Activated CD8-positive, alpha-beta memory T cell treated with anti-CD3 and anti-CD28 coated beads, Interleukin-2, amount 50 U/mL, for 1 hour (primary cell): ENCODE measurements around the gene ANKRD34C.
"Not testable (repeated sequence)": the region's sequence is repeated elsewhere in the genome, so short reads cannot be mapped to it uniquely, and the experiment has no call there.

Experiments
- DNase-seq: peaks from one replicate; pipeline ENCODE4 v3.0.0-alpha.2; 2020; ENCODE audit errors: extremely low read depth

ANKRD34C gene

DNA sequence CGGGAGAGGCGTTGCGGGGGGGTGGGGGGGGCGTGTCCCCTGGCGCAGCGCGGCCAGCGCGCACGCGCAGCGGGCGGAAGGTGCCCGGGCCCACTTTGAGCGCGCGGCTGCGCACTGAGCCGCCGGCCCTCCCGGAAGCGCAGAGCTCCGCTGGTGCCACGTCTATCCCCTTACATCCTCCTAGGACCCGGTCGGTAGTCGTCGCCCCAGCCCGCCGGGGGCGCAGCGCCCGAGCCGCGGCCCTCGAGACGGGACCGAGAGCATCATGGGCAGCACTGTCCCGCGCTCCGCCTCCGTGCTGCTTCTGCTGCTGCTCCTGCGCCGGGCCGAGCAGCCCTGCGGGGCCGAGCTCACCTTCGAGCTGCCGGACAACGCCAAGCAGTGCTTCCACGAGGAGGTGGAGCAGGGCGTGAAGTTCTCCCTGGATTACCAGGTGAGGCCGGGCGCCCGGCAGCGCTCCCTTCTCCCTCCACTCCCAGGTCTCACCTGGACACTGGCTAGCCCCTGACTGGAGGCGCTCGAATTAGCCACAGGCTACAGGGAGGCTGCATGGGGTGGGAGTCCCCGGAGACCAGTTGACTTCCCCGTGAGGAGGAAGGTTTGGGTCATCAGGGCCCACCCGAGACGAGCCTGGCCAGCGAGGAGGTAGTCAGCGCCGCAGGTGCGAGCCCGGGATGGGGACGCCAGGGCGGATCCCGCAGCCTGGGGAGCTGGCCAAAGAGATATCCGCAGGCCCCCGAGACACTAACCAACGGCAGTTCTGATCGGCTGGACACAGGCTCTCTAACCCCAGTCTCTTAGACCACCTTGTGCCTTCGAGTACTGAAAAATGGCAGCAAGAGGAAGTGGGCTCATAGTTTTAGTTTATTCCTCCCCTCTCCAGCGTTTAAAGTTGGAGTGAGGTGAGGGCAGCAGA, 28.7 kb downstream of the ANKRD34C start, which contains the start of gene TMED3:
Gene TMED3 (plus strand): TSS at position 128 of the 916 bp plus-strand sequence. CDS start 138 bp downstream, at position 266.
- peak; percentile 13 for DNase-seq

DNA sequence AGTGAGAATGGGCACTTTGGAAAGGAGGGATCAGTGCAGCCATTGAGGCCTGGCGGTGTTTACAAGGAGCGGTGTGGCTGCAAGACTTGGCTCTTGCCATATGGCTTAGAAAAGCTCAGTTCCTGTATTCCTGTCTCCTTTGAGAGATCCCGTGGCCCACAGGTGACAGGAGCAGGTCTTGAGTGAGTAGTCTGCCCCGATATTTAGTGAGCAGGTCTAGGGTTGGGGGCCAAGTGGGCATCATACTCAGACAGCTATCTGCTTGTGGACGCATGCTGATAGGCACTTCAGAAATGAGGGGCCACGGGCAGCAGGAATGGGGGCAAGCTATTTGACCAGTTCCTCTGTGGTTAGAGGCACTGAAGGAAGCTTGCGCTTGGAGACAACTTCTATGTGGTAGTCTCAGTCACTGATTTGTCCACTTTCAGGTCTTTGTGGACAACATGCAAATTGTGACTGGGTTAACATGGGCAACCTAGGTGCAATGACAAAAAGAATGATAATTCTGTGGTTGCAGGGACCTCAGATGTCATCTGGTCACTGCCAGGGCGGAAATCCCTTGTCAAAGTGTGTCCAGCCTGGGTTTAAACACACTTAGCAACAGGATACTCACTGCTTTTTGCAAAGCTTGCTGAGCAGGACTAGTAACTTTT, 29.5 kb downstream of the ANKRD34C start:
- no peak for DNase-seq

DNA sequence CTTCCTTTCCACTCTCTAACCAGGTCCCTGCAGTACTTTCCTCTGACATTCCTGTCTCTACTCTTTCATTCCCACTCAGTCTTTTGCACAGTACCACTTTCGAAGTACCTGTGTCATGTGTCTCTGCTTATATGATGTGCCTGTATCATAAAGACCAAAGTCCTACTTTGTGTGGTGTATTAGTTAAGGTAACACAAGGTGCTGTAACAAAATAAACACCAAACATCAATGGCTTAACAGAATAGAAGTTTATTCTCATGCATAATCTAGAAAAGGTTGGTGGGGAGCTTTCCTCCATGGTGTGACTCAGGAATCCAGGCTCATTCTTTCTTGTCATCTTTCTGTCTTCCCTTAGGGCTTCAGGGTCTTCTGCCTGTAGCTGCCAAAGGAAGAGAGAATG, 31.7 kb downstream of the ANKRD34C start:
- no peak for DNase-seq

DNA sequence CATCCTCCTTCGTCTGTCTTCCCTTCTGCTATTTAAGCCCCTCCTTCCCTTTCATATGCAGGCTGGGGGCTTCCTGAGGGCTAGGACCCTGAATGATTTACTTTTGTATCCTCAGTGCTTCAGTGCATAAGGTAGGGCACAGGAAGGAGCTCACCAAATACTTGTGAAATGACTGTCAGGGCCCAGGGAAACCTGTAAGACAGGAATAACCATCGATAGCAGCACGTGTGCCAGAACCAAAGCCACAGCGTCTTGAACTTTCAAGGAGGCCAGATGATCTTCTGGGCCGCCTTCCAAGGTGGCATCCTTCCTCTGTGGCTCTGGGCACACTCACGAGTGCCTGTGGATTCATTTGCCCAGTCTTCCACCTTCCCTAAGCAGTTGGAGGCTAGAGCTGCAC, 32.3 kb downstream of the ANKRD34C start:
- DNase-seq = no peak

DNA sequence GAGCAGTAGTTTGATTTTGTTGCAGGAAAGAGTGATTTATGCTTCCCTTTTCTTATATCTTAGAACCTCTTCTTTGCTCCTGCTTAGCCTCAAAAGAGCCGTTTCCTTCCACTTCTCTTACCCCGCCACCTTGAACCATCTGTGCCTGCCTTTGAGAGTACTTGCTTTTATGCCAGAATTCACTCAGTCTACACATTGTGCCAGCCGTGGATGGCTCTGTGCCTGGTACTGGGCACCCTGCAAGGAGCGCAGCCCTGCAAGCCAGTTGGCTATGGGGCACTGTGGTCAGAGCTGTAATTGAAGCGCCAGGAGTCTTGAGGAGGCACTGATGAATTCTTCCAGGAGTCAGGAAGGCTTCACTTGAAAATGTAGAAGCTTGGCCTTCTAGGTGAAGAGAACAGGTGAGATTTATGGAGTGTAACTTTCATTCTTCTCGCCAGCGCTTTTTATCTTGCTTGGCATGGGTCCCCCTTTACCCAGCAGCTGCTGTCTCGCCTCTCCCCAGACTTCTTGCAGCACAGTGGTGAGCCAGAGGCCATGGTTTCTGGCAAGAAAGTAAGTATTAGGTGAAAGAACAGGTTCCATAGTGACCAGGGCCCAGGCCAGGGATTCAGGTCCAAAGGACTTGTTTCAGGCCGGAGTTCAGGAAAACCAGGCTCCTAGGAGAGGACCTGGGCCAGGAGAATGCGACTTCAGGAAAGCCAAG, 33.3 kb downstream of the ANKRD34C start:
- no peak for DNase-seq

DNA sequence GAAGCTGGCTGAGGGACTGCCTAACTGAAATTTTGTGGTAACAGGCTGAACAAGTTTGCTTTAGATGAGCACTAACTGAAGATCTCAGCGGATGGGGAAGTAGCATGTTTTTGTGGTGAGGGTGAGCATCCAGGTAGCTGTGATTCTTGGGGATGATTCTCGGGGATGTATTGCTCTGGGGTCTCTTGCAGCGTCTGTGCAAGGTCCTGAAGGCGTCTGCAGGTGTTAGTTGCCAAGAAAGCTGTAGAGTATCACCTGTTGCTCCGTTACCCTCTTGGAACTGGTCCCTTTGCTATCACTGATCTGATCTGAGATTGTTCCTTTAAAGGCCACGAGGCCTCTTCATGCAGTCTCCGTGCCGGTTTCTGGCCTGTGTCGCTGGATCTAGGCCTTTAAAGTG, 34.3 kb downstream of the ANKRD34C start:
- DNase-seq = no peak

DNA sequence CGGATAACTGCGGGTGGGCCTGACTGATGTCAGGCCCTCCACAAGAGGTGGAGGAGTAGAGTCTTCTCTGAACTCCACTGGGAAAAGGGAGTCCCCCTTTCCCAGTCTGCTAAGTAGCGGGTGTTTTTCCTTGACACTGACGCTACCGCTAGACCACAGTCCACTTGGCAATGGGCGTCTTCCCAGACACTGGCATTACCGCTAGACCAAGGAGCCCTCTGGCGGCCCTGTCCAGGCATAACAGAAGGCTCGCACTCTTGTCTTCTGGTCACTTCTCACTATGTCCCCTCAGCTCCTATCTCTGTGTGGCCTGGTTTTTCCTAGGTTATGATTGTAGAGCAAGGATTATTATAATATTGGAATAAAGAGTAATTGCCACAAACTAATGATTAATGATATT, 37.5 kb downstream of the ANKRD34C start:
- DNase-seq = not testable (repeated sequence)

DNA sequence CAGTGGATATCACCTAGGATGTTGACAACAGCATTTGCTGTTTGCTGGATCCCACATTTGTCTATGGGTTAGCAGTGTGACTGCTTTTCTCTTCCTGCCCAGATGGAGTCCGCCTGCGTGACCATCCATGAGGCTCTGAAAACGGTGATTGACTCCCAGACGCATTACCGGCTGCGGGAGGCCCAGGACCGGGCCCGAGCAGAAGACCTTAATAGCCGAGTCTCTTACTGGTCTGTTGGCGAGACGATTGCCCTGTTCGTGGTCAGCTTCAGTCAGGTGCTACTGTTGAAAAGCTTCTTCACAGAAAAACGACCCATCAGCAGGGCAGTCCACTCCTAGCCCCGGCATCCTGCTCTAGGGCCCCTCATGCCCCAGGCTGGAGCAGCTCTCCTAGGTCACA, 39.4 kb downstream of the ANKRD34C start:
- no peak for DNase-seq

DNA sequence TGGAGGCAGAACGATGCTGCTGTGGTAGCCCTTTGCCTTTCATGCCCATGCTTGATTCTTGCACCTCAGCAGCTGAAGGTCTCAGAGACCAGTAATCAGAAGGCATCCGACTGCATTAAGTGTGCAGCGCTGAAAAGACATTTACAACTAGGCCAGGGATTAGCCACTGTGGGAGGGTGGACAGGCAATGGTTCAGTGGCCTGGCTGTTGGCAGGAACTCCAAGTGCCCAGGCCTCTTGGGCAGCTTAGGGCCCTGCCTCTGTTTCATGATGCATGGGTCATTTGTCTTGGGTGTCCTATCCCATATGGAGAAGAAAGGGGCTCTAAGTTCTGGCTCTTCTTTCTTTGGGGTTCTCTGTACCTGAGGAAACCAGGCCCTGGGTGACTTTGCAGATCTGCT, 39.8 kb downstream of the ANKRD34C start:
- no peak for DNase-seq

DNA sequence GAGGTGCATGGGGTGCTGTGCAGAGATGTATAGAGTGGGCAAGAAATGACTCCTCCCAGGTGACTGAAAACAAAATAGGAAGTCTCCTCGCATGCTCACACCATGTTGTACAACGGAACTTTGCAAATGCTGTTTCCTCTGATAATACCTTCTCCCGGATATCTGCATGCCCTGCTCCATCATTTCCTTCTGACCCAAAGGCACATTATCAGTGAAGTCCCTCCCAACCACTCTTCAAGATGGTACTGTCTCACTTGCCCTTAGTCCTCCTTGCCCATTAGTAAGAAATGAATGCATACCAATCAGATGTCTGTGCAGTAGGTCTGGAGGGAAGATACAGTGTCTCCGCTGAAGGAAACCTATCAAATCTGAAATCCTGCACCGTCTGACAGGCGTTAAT, 40.4 kb downstream of the ANKRD34C start:
- DNase-seq = no peak

DNA sequence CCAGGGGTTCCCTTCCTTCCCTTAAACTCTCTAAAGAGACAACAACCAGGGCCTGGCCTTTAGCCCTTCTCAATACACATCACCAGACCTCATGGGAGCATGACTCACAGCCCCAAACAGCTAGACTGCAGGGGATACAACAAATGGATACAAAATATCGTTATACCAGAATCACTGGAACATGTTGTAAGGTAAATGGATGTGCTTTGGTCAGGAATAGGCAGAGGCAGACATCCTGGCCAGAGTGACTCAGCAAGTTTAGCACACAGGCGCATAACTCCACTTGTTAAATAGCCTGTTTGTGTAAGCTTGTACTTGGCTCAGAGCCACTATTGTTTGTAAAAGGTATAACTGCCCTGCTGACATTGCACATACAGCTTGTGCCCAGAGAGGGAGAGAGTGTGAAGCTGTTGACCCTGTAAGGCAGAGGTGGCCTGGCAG, 46.7 kb downstream of the ANKRD34C start:
- DNase-seq = no peak
